WERI-Rb-1 (cell line): Measurements from ENCODE around the gene RIPOR3.

Source experiments
- DNase-seq: peaks from one replicate; pipeline ENCODE4 v3.0.0-alpha.2; 2020
- H3K27ac ChIP-seq: fragments of 250-450 bp; sonication (Bioruptor Pico); 2 replicates; pipeline ENCODE4 v1.5.1; 2020; ENCODE audit warnings: mild to moderate bottlenecking, moderate library complexity
- H3K27me3 ChIP-seq: fragments of 250-450 bp; sonication (Bioruptor Pico); 2 replicates; pipeline ENCODE4 v1.5.1; 2021; ENCODE audit warnings: mild to moderate bottlenecking, low read depth, moderate library complexity; ENCODE audit not compliant: insufficient read depth, severe bottlenecking
- H3K36me3 ChIP-seq: fragments of 250-450 bp; sonication (Bioruptor Pico); 2 replicates; pipeline ENCODE4 v1.5.1; 2020; ENCODE audit warnings: mild to moderate bottlenecking, moderate library complexity
- H3K4me3 ChIP-seq: 2 replicates; pipeline ENCODE4 v1.5.1; 2011; ENCODE audit warnings: low read depth, mild to moderate bottlenecking, control low read depth, low read length
- H3K9me3 ChIP-seq: fragments of 250-450 bp; sonication (Bioruptor Pico); 2 replicates; pipeline ENCODE4 v1.5.1; 2021; ENCODE audit warnings: mild to moderate bottlenecking, moderate library complexity; ENCODE audit not compliant: severe bottlenecking
- CTCF ChIP-seq: IDR thresholded peaks from 2 replicates; pipeline ENCODE4 v1.5.1; 2011; ENCODE audit warnings: low read depth, mild to moderate bottlenecking, control low read depth, inconsistent platforms, low read length

RIPOR3 gene

GRCh38 chr20:50720582-50720981, 29.2 kb upstream of the RIPOR3 start:
- H3K4me3 ChIP-seq = no peak overlapping the region
- no peaks in the 10 kb centered on the region for H3K9me3 ChIP-seq
- no peak for TF ChIP-seq CTCF
- no peaks in the 10 kb centered on the region for H3K36me3 ChIP-seq
- DNase-seq = no peak
- no peak overlapping the region for H3K27ac ChIP-seq
- no peaks in the 10 kb centered on the region for H3K27me3 ChIP-seq

GRCh38 chr20:50720026-50720425, 28.7 kb upstream of the RIPOR3 start:
- DNase-seq = no peak
- no peak overlapping the region for H3K4me3 ChIP-seq
- TF ChIP-seq CTCF = no peak
- no peaks in the 10 kb centered on the region for H3K36me3 ChIP-seq
- no peaks in the 10 kb centered on the region for H3K9me3 ChIP-seq
- no peaks in the 10 kb centered on the region for H3K27me3 ChIP-seq
- H3K27ac ChIP-seq = no peak overlapping the region

GRCh38 chr20:50719328-50719727, 28.0 kb upstream of the RIPOR3 start:
- H3K36me3 ChIP-seq = no peaks in the 10 kb centered on the region
- no peak overlapping the region for H3K4me3 ChIP-seq
- H3K27ac ChIP-seq = no peak overlapping the region
- no peaks in the 10 kb centered on the region for H3K9me3 ChIP-seq
- no peak for DNase-seq
- no peak for TF ChIP-seq CTCF
- no peaks in the 10 kb centered on the region for H3K27me3 ChIP-seq

GRCh38 chr20:50717974-50718761, 26.8 kb upstream of the RIPOR3 start:
- H3K36me3 ChIP-seq = no peaks in the 10 kb centered on the region
- no peak for DNase-seq
- no peak overlapping the region for H3K27ac ChIP-seq
- TF ChIP-seq CTCF = peak; percentile 42
- no peaks in the 10 kb centered on the region for H3K27me3 ChIP-seq
- H3K9me3 ChIP-seq = no peaks in the 10 kb centered on the region
- H3K4me3 ChIP-seq = no peak overlapping the region

- Histone ChIP-seq H3K9me3 (no peaks in the 10 kb centered on the region), H3K36me3 (no peaks in the 10 kb centered on the region), H3K4me3 (no peak overlapping the region), H3K27me3 (no peaks in the 10 kb centered on the region), H3K27ac (no peak overlapping the region)
- DNase-seq = no peak
- no peak for TF ChIP-seq CTCF
These were observed 26.0 kb upstream of the RIPOR3 start for GRCh38 chr20:50717312-50717711.

GRCh38 chr20:50716518-50716917, 25.2 kb upstream of the RIPOR3 start:
- no peak overlapping the region for H3K4me3 ChIP-seq
- no peak for DNase-seq
- TF ChIP-seq CTCF = no peak
- no peak overlapping the region for H3K27ac ChIP-seq
- no peaks in the 10 kb centered on the region for H3K27me3 ChIP-seq
- no peaks in the 10 kb centered on the region for H3K36me3 ChIP-seq
- no peaks in the 10 kb centered on the region for H3K9me3 ChIP-seq
